GM21390 (cell line): ENCODE data around the gene TAPBP.
A peak's percentile ranks its signal among the peaks of the same experiment; 100 is the strongest.

Source experiments
- ATAC-seq: cut with Tn5 transposase; IDR thresholded peaks from one replicate; pipeline ENCODE4 v1.9.1; 2021; ENCODE audit not compliant: unreplicated experiment

The TAPBP gene

GRCh38 chr6:33320315-33321181 is 6.7 kb upstream of the TAPBP start:
- ATAC-seq, result no peak

- no peak for ATAC-seq
Measured at GRCh38 chr6:33319939-33320314, 6.0 kb upstream of the TAPBP start.

GRCh38 chr6:33318426-33319073 is 4.7 kb upstream of the TAPBP start:
- no peak for ATAC-seq

GRCh38 chr6:33317669-33318425 is 4.0 kb upstream of the TAPBP start, which contains the start of gene ZBTB22:
Gene ZBTB22, minus strand, starts transcription at chr6:33317744. Its CDS starts 828 bp downstream, at chr6:33316916.
- peak; percentile 37 for ATAC-seq

GRCh38 chr6:33317419-33317668 is 3.5 kb upstream of the TAPBP start:
- ATAC-seq, result no peak

GRCh38 chr6:33316603-33317418 is 2.9 kb upstream of the TAPBP start:
- no peak for ATAC-seq

GRCh38 chr6:33315793-33316602 is 2.1 kb upstream of the TAPBP start:
- ATAC-seq, result no peak

GRCh38 chr6:33314943-33315792 is 1.3 kb upstream of the TAPBP start:
- ATAC-seq, result no peak

- no peak for ATAC-seq
Measured at GRCh38 chr6:33314515-33314942, 651 bp upstream of the TAPBP start.

GRCh38 chr6:33313105-33313708 is 671 bp downstream of the TAPBP start:
- ATAC-seq, result no peak

GRCh38 chr6:33312361-33313104 is 1.3 kb downstream of the TAPBP start:
- no peak for ATAC-seq

- ATAC-seq, result no peak
Measured at GRCh38 chr6:33306356-33306755, 7.5 kb downstream of the TAPBP start.

- ATAC-seq, result no peak
Measured at GRCh38 chr6:33305052-33305451, 8.8 kb downstream of the TAPBP start.

- no peak for ATAC-seq
Measured at GRCh38 chr6:33304216-33304615, 9.7 kb downstream of the TAPBP start.

GRCh38 chr6:33301877-33302276 is 12.0 kb downstream of the TAPBP start:
- ATAC-seq, result no peak

GRCh38 chr6:33299237-33299944 is 14.5 kb downstream of the TAPBP start:
- ATAC-seq, result peak; percentile 63

GRCh38 chr6:33298773-33299236 is 15.1 kb downstream of the TAPBP start, which contains the start of gene RGL2:
Gene RGL2, minus strand, starts transcription at chr6:33298942. Its CDS starts 332 bp downstream, at chr6:33298610.
- ATAC-seq, result no peak
